Measurements from ENCODE around the gene SCPEP1.
A peak's percentile ranks its signal among the peaks of the same experiment; 100 is the strongest.
"Not testable (repeated sequence)": the region's sequence is repeated elsewhere in the genome, so short reads cannot be mapped to it uniquely, and the experiment has no call there.

Gene SCPEP1

GRCh38 chr17:56977673-56978395, at the start of gene SCPEP1:
SCPEP1 (plus strand) TSS chr17:56978131; CDS start chr17:56978160, 29 bp downstream.
- DNase-seq = peak; percentile 82

GRCh38 chr17:56928586-56928985, 49.3 kb upstream of the SCPEP1 start:
- no peak for DNase-seq

- DNase-seq = no peak
Measured at GRCh38 chr17:56929362-56929969, 48.5 kb upstream of the SCPEP1 start.

- DNase-seq = no peak
Measured at GRCh38 chr17:56930739-56931337, 47.1 kb upstream of the SCPEP1 start.

GRCh38 chr17:56933151-56933745, 44.7 kb upstream of the SCPEP1 start:
- no peak for DNase-seq

GRCh38 chr17:56933868-56934267, 44.1 kb upstream of the SCPEP1 start:
- DNase-seq = no peak

- DNase-seq = no peak
Measured at GRCh38 chr17:56934280-56934679, 43.7 kb upstream of the SCPEP1 start.

- no peak for DNase-seq
Measured at GRCh38 chr17:56935461-56935860, 42.5 kb upstream of the SCPEP1 start.

- DNase-seq = no peak
Measured at GRCh38 chr17:56936697-56937322, 41.1 kb upstream of the SCPEP1 start.

- no peak for DNase-seq
Measured at GRCh38 chr17:56937687-56938086, 40.2 kb upstream of the SCPEP1 start.

- not testable (repeated sequence) for DNase-seq
Measured at GRCh38 chr17:56938206-56938605, 39.7 kb upstream of the SCPEP1 start.

- no peak for DNase-seq
Measured at GRCh38 chr17:56939869-56940484, 38.0 kb upstream of the SCPEP1 start.

GRCh38 chr17:56943505-56944125, 34.3 kb upstream of the SCPEP1 start:
- DNase-seq = no peak

GRCh38 chr17:56945938-56946505, 31.9 kb upstream of the SCPEP1 start:
- DNase-seq = no peak

- DNase-seq = no peak
Measured at GRCh38 chr17:56947741-56948140, 30.2 kb upstream of the SCPEP1 start.

GRCh38 chr17:56948491-56948890, 29.4 kb upstream of the SCPEP1 start:
- DNase-seq = no peak

- DNase-seq = no peak
Measured at GRCh38 chr17:56949595-56949994, 28.3 kb upstream of the SCPEP1 start.

GRCh38 chr17:56956992-56957391, 20.9 kb upstream of the SCPEP1 start:
- no peak for DNase-seq

- DNase-seq = peak; percentile 94
Measured at GRCh38 chr17:56960596-56961538, 17.1 kb upstream of the SCPEP1 start, which contains the start of gene COIL. COIL (minus strand) TSS chr17:56961050; CDS start chr17:56961019, 31 bp downstream.

- not testable (repeated sequence) for DNase-seq
Measured at GRCh38 chr17:56965241-56965640, 12.7 kb upstream of the SCPEP1 start.

GRCh38 chr17:56965681-56966080, 12.2 kb upstream of the SCPEP1 start:
- DNase-seq = not testable (repeated sequence)

All from NCI-H510A (cell line).